Measurements from ENCODE around the gene PRRC1. TPM values are rescaled to one million over a fixed set of nuclear protein-coding genes. Genes with fewer than 3 reads are reported as not detected.

PRRC1 gene
- total and polyA plus RNA-seq, 2 experiments from 2014 or later = 53.9 to 105 TPM

DNA sequence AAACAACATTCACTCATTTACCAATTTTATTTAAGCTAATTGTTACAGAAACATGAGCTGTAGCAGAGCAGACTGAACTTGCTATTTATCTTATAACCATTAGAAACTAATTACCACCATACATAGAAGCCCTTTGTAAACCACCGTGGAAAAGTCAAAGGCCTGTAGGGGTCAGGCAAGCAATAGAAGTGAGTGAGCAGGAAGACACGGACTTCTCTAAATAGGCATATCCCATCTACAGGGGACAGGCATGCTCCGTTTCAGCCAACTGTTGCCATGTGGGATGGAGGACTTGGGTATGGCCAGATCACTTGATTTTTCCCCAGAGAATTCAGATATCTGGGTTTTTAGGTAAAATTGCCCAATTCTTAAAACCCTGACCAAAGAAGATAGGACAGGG, 44.8 kb downstream of the PRRC1 start:
- WGBS (ENCODE audit: low lambda C conversion rate, missing lambda C conversion rate) = 11% methylated on average over 3 of the region's 3 CpGs
- H3K79me2 ChIP-seq = no peaks in the 10 kb centered on the region
- H3K4me3 ChIP-seq = no peak overlapping the region
- no peak overlapping the region for H3K27ac ChIP-seq
- no peaks in the 10 kb centered on the region for H3K27me3 ChIP-seq
- H3K9me3 ChIP-seq (ENCODE audit: low read depth) = no peaks in the 10 kb centered on the region
- no peak overlapping the region for H2AFZ ChIP-seq
- H4K20me1 ChIP-seq (ENCODE audit: insufficient read depth, poor library complexity, severe bottlenecking) = no peaks in the 10 kb centered on the region
- peak; percentile 30 for DNase-seq (ENCODE audit: low spot score)
- no peak overlapping the region for H3K4me2 ChIP-seq
- H3K36me3 ChIP-seq (replicated peaks; ENCODE audit: insufficient read depth, low read depth) = no peaks in the 10 kb centered on the region
- TF ChIP-seq EZH2 (IDR thresholded peaks at IDR 0.05; ENCODE audit: borderline replicate concordance) = no peak
- TF ChIP-seq, protein P1, sequence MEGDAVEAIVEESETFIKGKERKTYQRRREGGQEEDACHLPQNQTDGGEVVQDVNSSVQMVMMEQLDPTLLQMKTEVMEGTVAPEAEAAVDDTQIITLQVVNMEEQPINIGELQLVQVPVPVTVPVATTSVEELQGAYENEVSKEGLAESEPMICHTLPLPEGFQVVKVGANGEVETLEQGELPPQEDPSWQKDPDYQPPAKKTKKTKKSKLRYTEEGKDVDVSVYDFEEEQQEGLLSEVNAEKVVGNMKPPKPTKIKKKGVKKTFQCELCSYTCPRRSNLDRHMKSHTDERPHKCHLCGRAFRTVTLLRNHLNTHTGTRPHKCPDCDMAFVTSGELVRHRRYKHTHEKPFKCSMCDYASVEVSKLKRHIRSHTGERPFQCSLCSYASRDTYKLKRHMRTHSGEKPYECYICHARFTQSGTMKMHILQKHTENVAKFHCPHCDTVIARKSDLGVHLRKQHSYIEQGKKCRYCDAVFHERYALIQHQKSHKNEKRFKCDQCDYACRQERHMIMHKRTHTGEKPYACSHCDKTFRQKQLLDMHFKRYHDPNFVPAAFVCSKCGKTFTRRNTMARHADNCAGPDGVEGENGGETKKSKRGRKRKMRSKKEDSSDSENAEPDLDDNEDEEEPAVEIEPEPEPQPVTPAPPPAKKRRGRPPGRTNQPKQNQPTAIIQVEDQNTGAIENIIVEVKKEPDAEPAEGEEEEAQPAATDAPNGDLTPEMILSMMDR (IDR thresholded peaks at IDR 0.05; ENCODE audit: poor library complexity) = peak; percentile 48
- H3K4me1 ChIP-seq (ENCODE audit: insufficient read depth) = no peaks in the 10 kb centered on the region
- no peaks in the 10 kb centered on the region for H3K9me2 ChIP-seq (replicated peaks; ENCODE audit: insufficient read depth)

DNA sequence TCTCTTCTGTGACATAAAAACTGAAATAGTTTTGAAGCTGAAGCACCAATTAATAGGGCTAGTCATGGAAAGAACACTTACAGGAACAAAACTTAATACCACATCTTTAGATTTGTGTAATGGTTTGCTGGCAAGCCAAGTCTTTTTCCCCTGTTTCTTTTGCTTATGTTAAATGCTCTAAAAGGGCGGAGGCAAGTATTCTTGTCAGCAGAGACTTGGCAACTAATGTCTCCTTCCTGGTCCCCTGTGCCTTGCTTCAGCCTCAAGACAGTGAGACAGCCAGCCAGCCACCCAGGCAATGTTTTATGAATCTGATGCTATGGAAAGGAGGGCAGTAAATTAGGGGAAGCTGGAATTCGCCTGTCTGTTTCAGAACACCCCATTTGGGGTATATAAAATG, 45.7 kb downstream of the PRRC1 start:
- no peaks in the 10 kb centered on the region for H3K4me1 ChIP-seq (ENCODE audit: insufficient read depth)
- no peak for TF ChIP-seq EZH2 (IDR thresholded peaks at IDR 0.05; ENCODE audit: borderline replicate concordance)
- H4K20me1 ChIP-seq (ENCODE audit: insufficient read depth, poor library complexity, severe bottlenecking) = no peaks in the 10 kb centered on the region
- H3K4me3 ChIP-seq = no peak overlapping the region
- no peaks in the 10 kb centered on the region for H3K36me3 ChIP-seq (replicated peaks; ENCODE audit: insufficient read depth, low read depth)
- WGBS (ENCODE audit: low lambda C conversion rate, missing lambda C conversion rate) = 68% methylated on average over 2 of the region's 2 CpGs
- no peak overlapping the region for H3K4me2 ChIP-seq
- H3K27ac ChIP-seq = peak overlapping the region; percentile 6
- no peaks in the 10 kb centered on the region for H3K27me3 ChIP-seq
- H2AFZ ChIP-seq = no peak overlapping the region
- no peaks in the 10 kb centered on the region for H3K9me3 ChIP-seq (ENCODE audit: low read depth)
- DNase-seq (ENCODE audit: low spot score) = peak; percentile 37
- H3K79me2 ChIP-seq = no peaks in the 10 kb centered on the region
- H3K9me2 ChIP-seq (replicated peaks; ENCODE audit: insufficient read depth) = no peaks in the 10 kb centered on the region

DNA sequence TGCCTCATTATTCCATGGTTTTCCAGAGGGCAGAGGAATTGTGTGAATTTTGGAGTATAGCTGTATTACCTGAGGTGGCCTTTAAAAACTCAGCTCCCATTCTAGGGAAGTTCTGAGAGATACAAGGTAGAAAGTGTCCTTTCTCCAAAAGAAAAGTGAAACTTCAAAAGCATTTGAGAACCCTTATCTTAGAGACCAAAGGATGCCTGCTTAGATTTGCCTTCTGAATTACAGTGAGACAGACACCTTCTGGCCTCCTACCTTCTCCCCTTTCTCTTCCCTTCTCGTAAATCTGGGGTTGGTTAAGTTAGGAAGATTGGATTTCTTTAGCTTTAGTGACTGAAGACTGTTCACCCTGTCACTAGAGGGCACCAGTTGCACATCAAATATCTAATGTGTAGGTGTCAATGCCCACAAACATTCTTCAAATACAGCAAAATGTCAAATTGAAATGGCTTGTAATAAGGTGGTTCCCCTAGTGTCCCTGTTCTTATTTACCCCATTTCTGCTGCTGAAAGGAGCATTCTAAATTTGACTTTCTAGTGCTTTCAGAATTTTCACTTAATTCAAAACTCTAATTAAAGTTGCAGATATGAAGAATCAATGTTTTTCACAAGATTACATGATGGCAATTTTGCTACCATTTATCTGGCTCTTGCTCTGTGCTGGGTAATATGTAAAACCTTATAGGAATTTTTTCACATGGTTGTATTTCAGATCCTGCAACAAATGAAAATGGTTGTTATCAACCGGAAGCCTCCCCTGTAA, 46.7 kb downstream of the PRRC1 start:
- no peak overlapping the region for H2AFZ ChIP-seq
- 56% methylated on average over 2 of the region's 2 CpGs for WGBS (ENCODE audit: low lambda C conversion rate, missing lambda C conversion rate)

DNA sequence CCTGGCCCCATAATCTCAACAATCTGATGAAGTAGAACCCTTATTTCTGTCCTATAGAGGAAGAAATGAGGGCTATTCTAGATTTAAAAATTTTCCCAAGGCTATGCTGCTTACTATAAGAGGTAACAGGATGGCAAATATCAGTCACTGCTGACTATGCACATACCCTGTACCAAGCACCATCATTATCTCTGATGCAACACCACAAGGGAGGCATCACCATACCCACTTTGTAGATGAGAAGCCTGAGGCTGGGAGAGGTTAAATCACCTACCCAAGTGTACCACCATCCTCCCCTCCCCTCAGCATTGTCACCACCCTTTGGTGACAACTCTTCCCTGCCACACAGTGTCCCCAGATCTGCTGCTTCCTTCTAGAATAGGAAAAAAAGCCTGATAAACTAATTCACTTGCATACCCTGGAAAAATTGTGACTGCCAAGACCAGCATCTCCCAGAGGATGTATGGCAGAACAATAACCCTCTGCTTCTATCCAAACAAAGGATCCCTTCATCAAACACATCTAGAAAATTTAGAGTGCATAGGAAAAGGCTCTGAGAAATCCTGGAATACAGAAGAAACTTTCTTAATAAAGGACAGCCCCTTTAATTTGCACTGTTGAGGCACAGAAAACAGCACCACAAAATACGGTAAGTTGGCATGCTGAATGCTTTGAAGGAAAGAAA, 48.3 kb downstream of the PRRC1 start:
- H3K9me3 ChIP-seq (ENCODE audit: low read depth) = no peaks in the 10 kb centered on the region
- H3K27ac ChIP-seq = no peak overlapping the region
- no peaks in the 10 kb centered on the region for H3K9me2 ChIP-seq (replicated peaks; ENCODE audit: insufficient read depth)
- no peak overlapping the region for H3K4me2 ChIP-seq
- no peaks in the 10 kb centered on the region for H3K27me3 ChIP-seq
- no peaks in the 10 kb centered on the region for H3K36me3 ChIP-seq (replicated peaks; ENCODE audit: insufficient read depth, low read depth)
- WGBS (ENCODE audit: low lambda C conversion rate, missing lambda C conversion rate) = 77% methylated on average over 1 of the region's 1 CpG
- H4K20me1 ChIP-seq (ENCODE audit: insufficient read depth, poor library complexity, severe bottlenecking) = no peaks in the 10 kb centered on the region
- H3K4me1 ChIP-seq (ENCODE audit: insufficient read depth) = no peaks in the 10 kb centered on the region
- no peak for TF ChIP-seq EZH2 (IDR thresholded peaks at IDR 0.05; ENCODE audit: borderline replicate concordance)
- TF ChIP-seq EZH2phosphoT487 (IDR thresholded peaks at IDR 0.05; ENCODE audit: low read depth, severe bottlenecking, unreplicated experiment) = no peak
- TF ChIP-seq, protein P1 (IDR thresholded peaks at IDR 0.05; ENCODE audit: poor library complexity) = no peak
- no peak overlapping the region for H2AFZ ChIP-seq
- no peak overlapping the region for H3K4me3 ChIP-seq
- DNase-seq (ENCODE audit: low spot score) = no peak
- no peaks in the 10 kb centered on the region for H3K79me2 ChIP-seq

More for the DNA sequence above, 46.7 kb downstream of the PRRC1 start:
- Histone ChIP-seq H3K4me2 (no peak overlapping the region), H3K4me3 (no peak overlapping the region), H3K9me3 (ENCODE audit: low read depth) (no peaks in the 10 kb centered on the region), H3K4me1 (ENCODE audit: insufficient read depth) (no peaks in the 10 kb centered on the region), H3K27me3 (no peaks in the 10 kb centered on the region), H3K27ac (peak overlapping the region; percentile 6), H3K9me2 (replicated peaks; ENCODE audit: insufficient read depth) (no peaks in the 10 kb centered on the region), H4K20me1 (ENCODE audit: insufficient read depth, poor library complexity, severe bottlenecking) (no peaks in the 10 kb centered on the region), H3K36me3 (replicated peaks; ENCODE audit: insufficient read depth, low read depth) (no peaks in the 10 kb centered on the region), H3K79me2 (no peaks in the 10 kb centered on the region)
- TF ChIP-seq EZH2phosphoT487 (IDR thresholded peaks at IDR 0.05; ENCODE audit: low read depth, severe bottlenecking, unreplicated experiment) = no peak
- TF ChIP-seq, protein P1 (IDR thresholded peaks at IDR 0.05; ENCODE audit: poor library complexity) = peak; percentile 83
- peak; percentile 77 for DNase-seq (ENCODE audit: low spot score)

Measured in hepatocyte (in vitro differentiated cells).